HS-27A (cell line): ENCODE results near the gene CHAC1.

Source experiments
- DNase-seq: peaks from one replicate; pipeline ENCODE4 v3.0.0-alpha.2; 2012; ENCODE audit warnings: low read depth, missing footprints

Gene CHAC1

GRCh38 chr15:40923551-40923950 lies 29.7 kb upstream of the CHAC1 start:
- no peak for DNase-seq

- no peak for DNase-seq
Observed at GRCh38 chr15:40925495-40925862, 27.8 kb upstream of the CHAC1 start.

- DNase-seq: no peak
Observed at GRCh38 chr15:40925863-40926658, 27.2 kb upstream of the CHAC1 start.

GRCh38 chr15:40926659-40927494 lies 26.4 kb upstream of the CHAC1 start:
- DNase-seq: no peak

GRCh38 chr15:40927495-40927872 lies 25.8 kb upstream of the CHAC1 start:
- DNase-seq: no peak

- no peak for DNase-seq
Observed at GRCh38 chr15:40927873-40928806, 25.1 kb upstream of the CHAC1 start.

GRCh38 chr15:40928821-40929659 lies 24.2 kb upstream of the CHAC1 start, which contains the start of gene DLL4:
DLL4 (plus strand) TSS chr15:40929340; CDS start chr15:40929669, 329 bp downstream.
- DNase-seq: no peak

GRCh38 chr15:40929660-40930429 lies 23.4 kb upstream of the CHAC1 start:
- DNase-seq: no peak

GRCh38 chr15:40930430-40931299 lies 22.6 kb upstream of the CHAC1 start:
- DNase-seq: no peak

GRCh38 chr15:40931300-40932142 lies 21.8 kb upstream of the CHAC1 start:
- DNase-seq: no peak

- no peak for DNase-seq
Observed at GRCh38 chr15:40932156-40932555, 21.1 kb upstream of the CHAC1 start.

GRCh38 chr15:40932649-40933516 lies 20.4 kb upstream of the CHAC1 start:
- DNase-seq: no peak

GRCh38 chr15:40933517-40933902 lies 19.8 kb upstream of the CHAC1 start:
- DNase-seq: no peak

GRCh38 chr15:40934457-40934856 lies 18.8 kb upstream of the CHAC1 start:
- no peak for DNase-seq

GRCh38 chr15:40936234-40936708 lies 17.0 kb upstream of the CHAC1 start:
- no peak for DNase-seq

GRCh38 chr15:40936709-40937666 lies 16.3 kb upstream of the CHAC1 start:
- no peak for DNase-seq
